B cell (primary cell): ENCODE results near the gene ABCB6. TPM values are rescaled to one million over a fixed set of nuclear protein-coding genes. Genes with fewer than 3 reads are reported as not detected.

Experiments used
- ATAC-seq: fragments of 200-7000 bp; cut with Tn5 transposase; one replicate; pipeline ENCODE4 v1.10.0; 2021; ENCODE audit warnings: low read depth, mild to moderate bottlenecking, moderate number of reproducible peaks, moderate library complexity
- CTCF ChIA-PET: fragments of 350-600 bp; sonication (Branson Sonifier 250); formaldehyde crosslinking; loops from one replicate; lab custom pipeline; 2021; ENCODE audit warnings: antibody characterized with exemption, inconsistent platforms; lab: Charles Lee
- POLR2A ChIA-PET: fragments of 350-600 bp; sonication (Branson Sonifier 250); formaldehyde crosslinking; loops from one replicate; lab custom pipeline; 2021; ENCODE audit warnings: antibody characterized with exemption; lab: Charles Lee
- DNase-seq: peaks from one replicate; pipeline ENCODE4 v3.0.0; 2013
- H2AFZ ChIP-seq: 2 replicates; pipeline ENCODE4 v1.6.1; 2012; ENCODE audit warnings: mild to moderate bottlenecking, low read depth, low read length; ENCODE audit not compliant: insufficient read depth, poor library complexity, severe bottlenecking
- H3K27ac ChIP-seq, 2 donors: 1 replicate in 1 of 2; 2 replicates in 1 of 2; pipeline ENCODE4 v1.5.1; 2012 to 2013; ENCODE audit warnings: low read length in 2 of 2, mild to moderate bottlenecking in 2 of 2, moderate library complexity in 1 of 2
- H3K27me3 ChIP-seq, 4 experiments: fragments of 200-600 bp in 1 of 4; sonication (generic) in 1 of 4; replicated peaks in 1 of 4; 1 replicate in 2 of 4; 2 replicates in 2 of 4; pipeline versions ENCODE4 v1.6.1 to v1.7.0; 2013 to 2016; ENCODE audit warnings: low read length in 3 of 4, mild to moderate bottlenecking in 2 of 4, mixed read lengths in 1 of 4, moderate library complexity in 1 of 4; ENCODE audit not compliant: insufficient read depth in 4 of 4, control insufficient read depth in 3 of 4; ENCODE audit errors: control extremely low read depth in 1 of 4
- H3K36me3 ChIP-seq, 2 experiments: replicated peaks in 1 of 2; 1 replicate in 1 of 2; 2 replicates in 1 of 2; pipeline versions ENCODE4 v1.6.1 to v1.7.1; 2013; ENCODE audit warnings: low read length in 1 of 2; ENCODE audit not compliant: insufficient read depth in 2 of 2, control insufficient read depth in 1 of 2; ENCODE audit errors: control extremely low read depth in 1 of 2, extremely low read depth in 1 of 2
- H3K4me1 ChIP-seq, 2 donors: fragments of 200-600 bp in 1 of 2; sonication (generic) in 1 of 2; 1 replicate in 1 of 2; 2 replicates in 1 of 2; pipeline versions ENCODE4 v1.5.1 to v1.6.1; 2013 to 2017; ENCODE audit warnings: low read length in 2 of 2; ENCODE audit not compliant: control insufficient read depth in 2 of 2, insufficient read depth in 2 of 2
- H3K4me2 ChIP-seq: replicated peaks from 2 replicates; pipeline ENCODE3; 2012; ENCODE audit warnings: mild to moderate bottlenecking, low read depth, low read length; ENCODE audit not compliant: poor library complexity, severe bottlenecking
- H3K4me3 ChIP-seq, 5 experiments: fragments of 200-600 bp in 1 of 5; sonication (generic) in 1 of 5; 1 replicate in 3 of 5; 2 replicates in 2 of 5; pipeline versions ENCODE4 v1.5.1 to v1.7.0; 2011 to 2016; ENCODE audit warnings: low read length in 4 of 5, mild to moderate bottlenecking in 4 of 5, low read depth in 2 of 5, control low read depth in 1 of 5, moderate library complexity in 1 of 5; ENCODE audit not compliant: insufficient read depth in 1 of 5; ENCODE audit errors: control extremely low read depth in 1 of 5, extremely low read depth in 1 of 5
- H3K79me2 ChIP-seq: fragments of 200-600 bp; sonication (generic); one replicate; pipeline ENCODE4 v1.6.0; 2016; ENCODE audit warnings: low read length; ENCODE audit not compliant: control insufficient read depth, insufficient read depth
- H3K9ac ChIP-seq: fragments of 200-600 bp; sonication (generic); 2 replicates; pipeline ENCODE4 v1.6.1; 2017; ENCODE audit warnings: mild to moderate bottlenecking, low read length, moderate library complexity
- H3K9me3 ChIP-seq, 3 donors: one replicate each; pipeline versions ENCODE4 v1.6.1 to v1.7.1; 2013; ENCODE audit warnings: low read length in 2 of 3; ENCODE audit not compliant: control insufficient read depth in 2 of 3, insufficient read depth in 1 of 3; ENCODE audit errors: control extremely low read depth in 1 of 3
- H4K20me1 ChIP-seq: 2 replicates; pipeline ENCODE4 v1.6.0; 2012; ENCODE audit warnings: mild to moderate bottlenecking, low read length; ENCODE audit not compliant: insufficient read depth, control insufficient read depth, poor library complexity, severe bottlenecking
- H3K27ac Mint-ChIP-seq: one replicate; pipeline ENCODE4 v1.8.0; 2021; ENCODE audit warnings: mixed read lengths
- H3K27me3 Mint-ChIP-seq: one replicate; pipeline ENCODE4 v1.8.0; 2021; ENCODE audit warnings: mixed read lengths
- H3K4me1 Mint-ChIP-seq: one replicate; pipeline ENCODE4 v1.8.0; 2021; ENCODE audit warnings: mixed read lengths
- H3K4me3 Mint-ChIP-seq: one replicate; pipeline ENCODE4 v1.8.0; 2021; ENCODE audit warnings: mixed read lengths
- H3K9me3 Mint-ChIP-seq: one replicate; pipeline ENCODE4 v1.8.0; 2022; ENCODE audit warnings: mixed read lengths; ENCODE audit not compliant: insufficient read depth
- EZH2 ChIP-seq: IDR thresholded peaks from 2 replicates; pipeline ENCODE4 v1.6.1; 2012; ENCODE audit warnings: borderline replicate concordance, low read depth, mild to moderate bottlenecking, moderate library complexity, low read length; ENCODE audit not compliant: insufficient read depth, poor library complexity, severe bottlenecking
- WGBS: methylation state at CpG from one replicate; pipeline ENCODE4 v1.1.5; 2013; ENCODE audit warnings: missing lambda C conversion rate; ENCODE audit not compliant: insufficient coverage; 5-methylcytosine and 5-hydroxymethylcytosine counted together
- intact Hi-C: fragments of 100-400 bp; cut with micrococcal nuclease; formaldehyde crosslinking; loops from one replicate; pipeline ENCODE4 v1.10.0; 2022
- polyA plus RNA-seq: library from polyadenylated mRNA; depleted of rRNA; stranded (reverse); fragments of >200 nt; gene quantifications from 2 replicates; pipeline ENCODE4 v1.2.3, GENCODE V29; 2012
- total RNA-seq, 2 donors: library from RNA; stranded (reverse); fragments of 120-200 nt in 1 of 2; gene quantifications; 1 replicate in 1 of 2; 2 replicates in 1 of 2; pipeline versions ENCODE4 v1.2.3 to v1.2.4, GENCODE V29; 2013 to 2022
- TF ChIP-seq, protein P1 (sequence below): fragments of 200-600 bp; IDR thresholded peaks from one replicate; pipeline ENCODE4 v1.8.0; 2022; ENCODE audit warnings: antibody characterized with exemption, mild to moderate bottlenecking

Gene ABCB6
- total and polyA plus RNA-seq, 2 donors (not counting 1 experiment from before 2014, with no cell fraction given): 10.5 to 15.3 TPM

DNA sequence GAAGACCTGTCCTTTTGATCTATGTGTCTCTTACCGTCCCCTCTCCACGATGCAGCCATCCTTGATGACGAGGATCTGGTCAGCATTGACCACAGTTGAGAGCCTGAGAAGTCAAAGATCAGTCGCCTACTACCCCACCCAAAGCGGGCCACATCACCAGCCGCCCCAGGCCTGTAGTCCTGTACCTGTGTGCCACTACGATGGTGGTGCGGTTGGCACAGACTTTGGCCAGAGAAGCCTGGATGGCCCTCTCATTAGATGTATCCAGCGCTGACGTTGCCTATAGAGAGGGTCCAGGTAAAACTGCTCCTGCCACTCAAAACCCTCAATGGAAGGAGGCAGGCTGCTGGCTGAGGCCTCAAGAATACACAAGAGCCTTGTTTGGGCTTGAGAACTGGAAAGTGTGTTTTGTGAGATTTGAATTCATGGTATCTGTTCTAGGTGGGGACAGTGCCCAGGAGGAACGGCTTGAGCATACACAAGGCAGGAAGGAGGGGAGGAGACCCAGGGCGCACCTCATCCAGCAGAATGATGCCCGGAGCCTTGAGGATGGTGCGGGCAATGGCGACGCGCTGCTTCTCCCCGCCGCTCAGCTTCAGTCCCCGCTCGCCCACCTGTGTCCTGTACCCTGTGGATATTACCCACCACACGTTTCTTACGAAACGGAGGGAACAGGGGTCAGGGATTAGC lies 8.4 kb downstream of the ABCB6 start:
- ATAC-seq: no peak
- no peak overlapping the region for H3K4me3 ChIP-seq
- H3K4me3 Mint-ChIP-seq: no peak overlapping the region
- H3K9ac ChIP-seq: no peak overlapping the region
- ChIA-PET POLR2A (interaction anchor here (1.6 kb wide), 1 partner anchor 51 kb away, joined by 6 read pairs; the partner anchor contains the start of gene NHEJ1), CTCF (interaction anchor here (1.1 to 7.3 kb wide), 11 partner anchors 11 to 88 kb away, joined by 3 to 65 read pairs (median 10); partner anchors contain the start of genes CNPPD1, DNAJB2, NHEJ1 and SLC23A3)
- H3K4me2 ChIP-seq: no peak overlapping the region
- H3K4me1 ChIP-seq: peaks cover 16 to 23% of the 10 kb centered on the region in 2 donors
- H3K27me3 Mint-ChIP-seq: no peaks in the 10 kb centered on the region
- WGBS: 99% methylated on average over 22 of the region's 24 CpGs
- peaks cover 14% of the 10 kb centered on the region for H4K20me1 ChIP-seq
- intact Hi-C loops: no loop called here
- H3K79me2 ChIP-seq: peaks cover 6% of the 10 kb centered on the region
- peak; percentile 8 for DNase-seq
- no peaks in the 10 kb centered on the region for H3K9me3 Mint-ChIP-seq
- TF ChIP-seq, protein P1, sequence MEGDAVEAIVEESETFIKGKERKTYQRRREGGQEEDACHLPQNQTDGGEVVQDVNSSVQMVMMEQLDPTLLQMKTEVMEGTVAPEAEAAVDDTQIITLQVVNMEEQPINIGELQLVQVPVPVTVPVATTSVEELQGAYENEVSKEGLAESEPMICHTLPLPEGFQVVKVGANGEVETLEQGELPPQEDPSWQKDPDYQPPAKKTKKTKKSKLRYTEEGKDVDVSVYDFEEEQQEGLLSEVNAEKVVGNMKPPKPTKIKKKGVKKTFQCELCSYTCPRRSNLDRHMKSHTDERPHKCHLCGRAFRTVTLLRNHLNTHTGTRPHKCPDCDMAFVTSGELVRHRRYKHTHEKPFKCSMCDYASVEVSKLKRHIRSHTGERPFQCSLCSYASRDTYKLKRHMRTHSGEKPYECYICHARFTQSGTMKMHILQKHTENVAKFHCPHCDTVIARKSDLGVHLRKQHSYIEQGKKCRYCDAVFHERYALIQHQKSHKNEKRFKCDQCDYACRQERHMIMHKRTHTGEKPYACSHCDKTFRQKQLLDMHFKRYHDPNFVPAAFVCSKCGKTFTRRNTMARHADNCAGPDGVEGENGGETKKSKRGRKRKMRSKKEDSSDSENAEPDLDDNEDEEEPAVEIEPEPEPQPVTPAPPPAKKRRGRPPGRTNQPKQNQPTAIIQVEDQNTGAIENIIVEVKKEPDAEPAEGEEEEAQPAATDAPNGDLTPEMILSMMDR: no peak
- no peak for TF ChIP-seq EZH2
- peaks cover 28% of the 10 kb centered on the region for H3K4me1 Mint-ChIP-seq
- no peaks in the 10 kb centered on the region for H3K9me3 ChIP-seq
- no peak overlapping the region for H2AFZ ChIP-seq
- H3K36me3 ChIP-seq: peaks cover 7 to 24% of the 10 kb centered on the region in 2 experiments
- peak overlapping the region; percentile 46 for H3K27ac Mint-ChIP-seq
- H3K27me3 ChIP-seq: no peaks in the 10 kb centered on the region
- no peak overlapping the region for H3K27ac ChIP-seq
